SK-N-SH treated with all-trans-retinoic acid at 6 μM for 48 hours (cell line): ENCODE results near the gene POC1A.

ENCODE experiments used
- ATAC-seq: fragments of 200-7000 bp; cut with Tn5 transposase; 3 replicates; pipeline ENCODE4 v1.9.1; 2020; ENCODE audit warnings: mild to moderate bottlenecking, moderate library complexity
- ARNTL ChIP-seq: fragments of 450-650 bp; formaldehyde crosslinking; IDR thresholded peaks from 2 replicates; pipeline ENCODE4 v1.5.0; 2020; ENCODE audit warnings: low read depth, mild to moderate bottlenecking, moderate library complexity, borderline replicate concordance
- BACH2 ChIP-seq: fragments of 250-450 bp; sonication (Bioruptor Pico); IDR thresholded peaks from 2 replicates; pipeline ENCODE4 v1.9.0; 2021; ENCODE audit warnings: mild to moderate bottlenecking, borderline replicate concordance
- CREB5 ChIP-seq: fragments of 250-450 bp; sonication (Bioruptor Pico); IDR thresholded peaks from 2 replicates; pipeline ENCODE4 v1.5.1; 2020; ENCODE audit warnings: low read depth, mild to moderate bottlenecking, moderate library complexity
- CSDC2 ChIP-seq: fragments of 250-450 bp; sonication (Bioruptor Pico); IDR thresholded peaks from 2 replicates; pipeline ENCODE4 v1.5.0; 2020; ENCODE audit warnings: mild to moderate bottlenecking, moderate library complexity
- CSRNP3 ChIP-seq: fragments of 250-450 bp; sonication (Bioruptor Pico); IDR thresholded peaks from 2 replicates; pipeline ENCODE4 v1.5.1; 2021; ENCODE audit warnings: mild to moderate bottlenecking, moderate library complexity
- ESRRG ChIP-seq: fragments of 250-450 bp; sonication (Bioruptor Pico); IDR thresholded peaks from 2 replicates; pipeline ENCODE4 v1.6.1; 2021; ENCODE audit warnings: mild to moderate bottlenecking
- GLIS3 ChIP-seq: fragments of 250-450 bp; sonication (Bioruptor Pico); IDR thresholded peaks from 2 replicates; pipeline ENCODE4 v1.5.0; 2020; ENCODE audit warnings: mild to moderate bottlenecking, moderate library complexity
- ISL1 ChIP-seq: fragments of 250-450 bp; sonication (Bioruptor Pico); IDR thresholded peaks from 2 replicates; pipeline ENCODE4 v2.1.2; 2022; ENCODE audit warnings: mild to moderate bottlenecking, moderate library complexity
- OSR1 ChIP-seq: fragments of 250-450 bp; sonication (Bioruptor Pico); IDR thresholded peaks from 2 replicates; pipeline ENCODE4 v1.8.0; 2022; ENCODE audit warnings: moderate library complexity, mild to moderate bottlenecking, inconsistent platforms
- PATZ1 ChIP-seq: fragments of 250-450 bp; sonication (Bioruptor Pico); IDR thresholded peaks from 2 replicates; pipeline ENCODE4 v1.8.0; 2020; ENCODE audit warnings: mild to moderate bottlenecking, moderate library complexity, borderline replicate concordance
- PPARA ChIP-seq: fragments of 250-450 bp; sonication (Bioruptor Pico); IDR thresholded peaks from 2 replicates; pipeline ENCODE4 v1.5.0; 2020; ENCODE audit warnings: mild to moderate bottlenecking, borderline replicate concordance
- RARB ChIP-seq: fragments of 250-450 bp; sonication (Bioruptor Pico); IDR thresholded peaks from 2 replicates; pipeline ENCODE4 v1.8.0; 2021; ENCODE audit warnings: mild to moderate bottlenecking, moderate library complexity
- SNAI2 ChIP-seq: fragments of 250-450 bp; sonication (Bioruptor Pico); IDR thresholded peaks from 2 replicates; pipeline ENCODE4 v1.5.0; 2020; ENCODE audit warnings: mild to moderate bottlenecking, moderate library complexity
- TCF4 ChIP-seq: fragments of 250-450 bp; sonication (Bioruptor Pico); IDR thresholded peaks from 2 replicates; pipeline ENCODE4 v1.8.0; 2021; ENCODE audit warnings: mild to moderate bottlenecking, moderate library complexity, borderline replicate concordance
- TOX ChIP-seq: fragments of 250-450 bp; sonication (Bioruptor Pico); IDR thresholded peaks from 2 replicates; pipeline ENCODE4 v1.8.0; 2021; ENCODE audit warnings: mild to moderate bottlenecking, moderate library complexity, borderline replicate concordance
- TSHZ2 ChIP-seq: fragments of 250-450 bp; sonication (Bioruptor Pico); IDR thresholded peaks from 2 replicates; pipeline ENCODE4 v1.5.0; 2020; ENCODE audit warnings: mild to moderate bottlenecking, moderate library complexity
- ZC3H10 ChIP-seq: fragments of 250-450 bp; sonication (Bioruptor Pico); IDR thresholded peaks from 2 replicates; pipeline ENCODE4 v1.5.1; 2021; ENCODE audit warnings: mild to moderate bottlenecking, moderate library complexity
- ZFP3 ChIP-seq: fragments of 250-450 bp; sonication (Bioruptor Pico); IDR thresholded peaks from 2 replicates; pipeline ENCODE4 v1.5.0; 2020; ENCODE audit warnings: mild to moderate bottlenecking, moderate library complexity
- ZFP30 ChIP-seq: fragments of 450-650 bp; formaldehyde crosslinking; IDR thresholded peaks from 2 replicates; pipeline ENCODE4 v1.5.0; 2022; ENCODE audit warnings: mild to moderate bottlenecking, moderate library complexity
- ZNF565 ChIP-seq: fragments of 450-650 bp; formaldehyde crosslinking; conservative IDR thresholded peaks from 2 replicates; pipeline ENCODE4 v1.5.0; 2020; ENCODE audit warnings: low read depth, mild to moderate bottlenecking, moderate library complexity
- ZNF70 ChIP-seq: fragments of 450-650 bp; formaldehyde crosslinking; IDR thresholded peaks from 2 replicates; pipeline ENCODE4 v1.5.0; 2020; ENCODE audit warnings: mild to moderate bottlenecking, moderate library complexity
- ZNF8 ChIP-seq: fragments of 450-650 bp; formaldehyde crosslinking; IDR thresholded peaks from 2 replicates; pipeline ENCODE4 v1.5.0; 2020; ENCODE audit warnings: mild to moderate bottlenecking, moderate library complexity

The POC1A gene

GRCh38 chr3:52173101-52173500 lies 18.9 kb upstream of the POC1A start (continued):
- TF ChIP-seq TSHZ2 (CRISPR knock-in tag) = no peak
- no peak for TF ChIP-seq TOX (CRISPR knock-in tag)
- no peak for TF ChIP-seq ZNF70 (CRISPR knock-in tag)
- TF ChIP-seq ZNF565 (CRISPR knock-in tag) = no peak

- no peak for ATAC-seq
- no peak for TF ChIP-seq CSDC2
- no peak for TF ChIP-seq ARNTL (CRISPR knock-in tag)
- no peak for TF ChIP-seq ESRRG (CRISPR knock-in tag)
- TF ChIP-seq SNAI2 (CRISPR knock-in tag) = no peak
- TF ChIP-seq TSHZ2 (CRISPR knock-in tag) = no peak
- TF ChIP-seq RARB (CRISPR knock-in tag) = no peak
- no peak for TF ChIP-seq ZC3H10 (CRISPR knock-in tag)
- no peak for TF ChIP-seq ISL1
- TF ChIP-seq ZFP30 (CRISPR knock-in tag) = no peak
- TF ChIP-seq BACH2 = no peak
- no peak for TF ChIP-seq ZNF565 (CRISPR knock-in tag)
- TF ChIP-seq TOX (CRISPR knock-in tag) = no peak
- TF ChIP-seq CSRNP3 (CRISPR knock-in tag) = no peak
- TF ChIP-seq CREB5 (CRISPR knock-in tag) = no peak
- no peak for TF ChIP-seq OSR1 (CRISPR knock-in tag)
- no peak for TF ChIP-seq TCF4
- no peak for TF ChIP-seq ZNF70 (CRISPR knock-in tag)
- TF ChIP-seq ZNF8 (CRISPR knock-in tag) = no peak
- TF ChIP-seq ZFP3 (CRISPR knock-in tag) = no peak
- TF ChIP-seq, all 23 proteins: peak for 0
These were observed 18.1 kb upstream of the POC1A start for GRCh38 chr3:52172262-52172757.

- peak; percentile 66 for ATAC-seq
These were observed 17.5 kb upstream of the POC1A start for GRCh38 chr3:52171514-52172261.

More at GRCh38 chr3:52171514-52172261, 17.5 kb upstream of the POC1A start:
- TF ChIP-seq PPARA (CRISPR knock-in tag) (no peak), BACH2 (no peak), ARNTL (CRISPR knock-in tag) (no peak), ZNF8 (CRISPR knock-in tag) (no peak), OSR1 (CRISPR knock-in tag) (no peak), ZNF565 (CRISPR knock-in tag) (no peak), ISL1 (no peak), PATZ1 (CRISPR knock-in tag) (no peak), CSRNP3 (CRISPR knock-in tag) (no peak), ZNF70 (CRISPR knock-in tag) (no peak), GLIS3 (CRISPR knock-in tag) (no peak), TCF4 (no peak), ZC3H10 (CRISPR knock-in tag) (no peak), CSDC2 (no peak)
